Neural cell (in vitro differentiated cells): ENCODE results near the gene BLOC1S4. TPM values are rescaled to one million over a fixed set of nuclear protein-coding genes. Genes with fewer than 3 reads are reported as not detected.

Experiments
- H2AFZ ChIP-seq: fragments of 200-600, 300-800 bp; sonication (generic), shearing (Covaris generic); 2 replicates; pipeline ENCODE4 v1.6.0; 2014; ENCODE audit warnings: low read depth, mild to moderate bottlenecking, antibody characterized with exemption, low read length, moderate library complexity
- H3F3A ChIP-seq: fragments of 200-600 bp; shearing (Covaris generic); 2 replicates; pipeline ENCODE4 v1.6.1; 2016; ENCODE audit warnings: mild to moderate bottlenecking, moderate library complexity, mixed read lengths, antibody characterized with exemption, low read length; ENCODE audit not compliant: insufficient read depth, poor library complexity, severe bottlenecking
- H3K27ac ChIP-seq: fragments of 200-600, 300-800 bp; sonication (generic), shearing (Covaris generic); 2 replicates; pipeline ENCODE4 v1.5.1; 2014; ENCODE audit warnings: mild to moderate bottlenecking, low read length, moderate library complexity
- H3K27me3 ChIP-seq: fragments of 300-800, 200-600 bp; sonication (generic), shearing (Covaris generic); 2 replicates; pipeline ENCODE4 v1.6.0; 2014; ENCODE audit warnings: mild to moderate bottlenecking, low read depth, low read length, moderate library complexity; ENCODE audit not compliant: insufficient read depth
- H3K36me3 ChIP-seq: fragments of 300-800, 200-600 bp; sonication (generic), shearing (Covaris generic); 2 replicates; pipeline ENCODE4 v1.5.1; 2014; ENCODE audit warnings: mild to moderate bottlenecking, antibody characterized with exemption, low read length, moderate library complexity; ENCODE audit not compliant: insufficient read depth
- H3K4me2 ChIP-seq: fragments of 300-800, 200-600 bp; sonication (generic), shearing (Covaris generic); 2 replicates; pipeline ENCODE4 v1.6.0; 2014; ENCODE audit warnings: mild to moderate bottlenecking, low read length
- H3K4me3 ChIP-seq: fragments of 300-800, 200-600 bp; sonication (generic), shearing (Covaris generic); 2 replicates; pipeline ENCODE4 v1.5.1; 2014; ENCODE audit warnings: mild to moderate bottlenecking, low read length, moderate library complexity
- H3K79me2 ChIP-seq: fragments of 200-600 bp; shearing (Covaris generic); replicated peaks from 2 replicates; pipeline ENCODE4 v1.6.0; 2014; ENCODE audit warnings: mild to moderate bottlenecking, low read length, moderate library complexity; ENCODE audit not compliant: insufficient read depth
- H3K9ac ChIP-seq: fragments of 300-800, 200-600 bp; sonication (generic), shearing (Covaris generic); 2 replicates; pipeline ENCODE4 v1.6.1; 2016; ENCODE audit warnings: mild to moderate bottlenecking, low read length, mixed read lengths
- H3K9me2 ChIP-seq: fragments of 200-600 bp; shearing (Covaris generic); 2 replicates; pipeline ENCODE4 v1.6.1; 2016; ENCODE audit warnings: mild to moderate bottlenecking, low read length, mixed read lengths; ENCODE audit not compliant: insufficient read depth
- H3K9me3 ChIP-seq: fragments of 200-600, 300-800 bp; sonication (generic), shearing (Covaris generic); 2 replicates; pipeline ENCODE4 v1.6.1; 2016; ENCODE audit warnings: mild to moderate bottlenecking, mixed run types, low read length, moderate library complexity, mixed read lengths
- H4K20me1 ChIP-seq: fragments of 200-600 bp; shearing (Covaris generic); 2 replicates; pipeline ENCODE4 v1.6.1; 2016; ENCODE audit warnings: mild to moderate bottlenecking, mixed run types; ENCODE audit not compliant: insufficient read depth
- EP300 ChIP-seq: fragments of 450-650 bp; conservative IDR thresholded peaks from 2 replicates; pipeline ENCODE4 v1.6.1; 2014; ENCODE audit warnings: antibody characterized with exemption, mild to moderate bottlenecking, moderate library complexity; ENCODE audit not compliant: poor library complexity, severe bottlenecking
- EZH2 ChIP-seq: fragments of 200-600, 300-800 bp; shearing (Covaris generic), sonication (generic); IDR thresholded peaks from 2 replicates; pipeline ENCODE4 v1.6.1; 2014; ENCODE audit warnings: antibody characterized with exemption, low read length, borderline replicate concordance, mild to moderate bottlenecking; ENCODE audit not compliant: insufficient read depth, poor library complexity, severe bottlenecking
- MXI1 ChIP-seq: fragments of 450-650 bp; conservative IDR thresholded peaks from 2 replicates; pipeline ENCODE4 v1.6.1; 2014; ENCODE audit warnings: antibody characterized with exemption, mild to moderate bottlenecking; ENCODE audit not compliant: poor library complexity, severe bottlenecking
- POLR2AphosphoS5 ChIP-seq: IDR thresholded peaks from 2 replicates; pipeline ENCODE4 v1.6.1; 2012
- RAD21 ChIP-seq: fragments of 450-650 bp; conservative IDR thresholded peaks from 2 replicates; pipeline ENCODE4 v1.6.1; 2014; ENCODE audit warnings: antibody characterized with exemption, mild to moderate bottlenecking, moderate library complexity
- SMC3 ChIP-seq: fragments of 450-650 bp; conservative IDR thresholded peaks from 2 replicates; pipeline ENCODE4 v1.6.1; 2014; ENCODE audit warnings: antibody characterized with exemption, mild to moderate bottlenecking, moderate library complexity; ENCODE audit not compliant: poor library complexity
- TAF1 ChIP-seq: IDR thresholded peaks from 2 replicates; pipeline ENCODE4 v1.6.1; 2012; ENCODE audit warnings: low read depth
- polyA plus RNA-seq: library from polyadenylated mRNA; depleted of rRNA; stranded (reverse); fragments of >200 nt; gene quantifications from 2 replicates; pipeline ENCODE4 v1.2.3, GENCODE V29; 2014
- TF ChIP-seq, protein P1 (sequence below): fragments of 450-650 bp; IDR thresholded peaks from 2 replicates; pipeline ENCODE4 v1.5.1; 2014; ENCODE audit warnings: antibody characterized with exemption, mild to moderate bottlenecking, moderate library complexity; ENCODE audit not compliant: poor library complexity, severe bottlenecking
- TF ChIP-seq, protein P2 (sequence below): IDR thresholded peaks from 2 replicates; pipeline ENCODE4 v1.6.1; 2012; ENCODE audit warnings: borderline replicate concordance

The BLOC1S4 gene
- polyA plus RNA-seq, 1 donor from 2014 or later = 21.2 TPM

- peak overlapping the region; percentile 92 for H3K4me2 ChIP-seq
- peak overlapping the region; percentile 59 for H3K9ac ChIP-seq
- H2AFZ ChIP-seq = no peak overlapping the region
- H3K36me3 ChIP-seq = no peaks in the 10 kb centered on the region
- H4K20me1 ChIP-seq = no peaks in the 10 kb centered on the region
- TF ChIP-seq RAD21 (peak; percentile 67), SMC3 (peak; percentile 65), EZH2 (no peak), POLR2AphosphoS5 (no peak), MXI1 (no peak), TAF1 (no peak)
- TF ChIP-seq, protein P1, sequence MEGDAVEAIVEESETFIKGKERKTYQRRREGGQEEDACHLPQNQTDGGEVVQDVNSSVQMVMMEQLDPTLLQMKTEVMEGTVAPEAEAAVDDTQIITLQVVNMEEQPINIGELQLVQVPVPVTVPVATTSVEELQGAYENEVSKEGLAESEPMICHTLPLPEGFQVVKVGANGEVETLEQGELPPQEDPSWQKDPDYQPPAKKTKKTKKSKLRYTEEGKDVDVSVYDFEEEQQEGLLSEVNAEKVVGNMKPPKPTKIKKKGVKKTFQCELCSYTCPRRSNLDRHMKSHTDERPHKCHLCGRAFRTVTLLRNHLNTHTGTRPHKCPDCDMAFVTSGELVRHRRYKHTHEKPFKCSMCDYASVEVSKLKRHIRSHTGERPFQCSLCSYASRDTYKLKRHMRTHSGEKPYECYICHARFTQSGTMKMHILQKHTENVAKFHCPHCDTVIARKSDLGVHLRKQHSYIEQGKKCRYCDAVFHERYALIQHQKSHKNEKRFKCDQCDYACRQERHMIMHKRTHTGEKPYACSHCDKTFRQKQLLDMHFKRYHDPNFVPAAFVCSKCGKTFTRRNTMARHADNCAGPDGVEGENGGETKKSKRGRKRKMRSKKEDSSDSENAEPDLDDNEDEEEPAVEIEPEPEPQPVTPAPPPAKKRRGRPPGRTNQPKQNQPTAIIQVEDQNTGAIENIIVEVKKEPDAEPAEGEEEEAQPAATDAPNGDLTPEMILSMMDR = peak; percentile 74
- TF ChIP-seq, protein P2, sequence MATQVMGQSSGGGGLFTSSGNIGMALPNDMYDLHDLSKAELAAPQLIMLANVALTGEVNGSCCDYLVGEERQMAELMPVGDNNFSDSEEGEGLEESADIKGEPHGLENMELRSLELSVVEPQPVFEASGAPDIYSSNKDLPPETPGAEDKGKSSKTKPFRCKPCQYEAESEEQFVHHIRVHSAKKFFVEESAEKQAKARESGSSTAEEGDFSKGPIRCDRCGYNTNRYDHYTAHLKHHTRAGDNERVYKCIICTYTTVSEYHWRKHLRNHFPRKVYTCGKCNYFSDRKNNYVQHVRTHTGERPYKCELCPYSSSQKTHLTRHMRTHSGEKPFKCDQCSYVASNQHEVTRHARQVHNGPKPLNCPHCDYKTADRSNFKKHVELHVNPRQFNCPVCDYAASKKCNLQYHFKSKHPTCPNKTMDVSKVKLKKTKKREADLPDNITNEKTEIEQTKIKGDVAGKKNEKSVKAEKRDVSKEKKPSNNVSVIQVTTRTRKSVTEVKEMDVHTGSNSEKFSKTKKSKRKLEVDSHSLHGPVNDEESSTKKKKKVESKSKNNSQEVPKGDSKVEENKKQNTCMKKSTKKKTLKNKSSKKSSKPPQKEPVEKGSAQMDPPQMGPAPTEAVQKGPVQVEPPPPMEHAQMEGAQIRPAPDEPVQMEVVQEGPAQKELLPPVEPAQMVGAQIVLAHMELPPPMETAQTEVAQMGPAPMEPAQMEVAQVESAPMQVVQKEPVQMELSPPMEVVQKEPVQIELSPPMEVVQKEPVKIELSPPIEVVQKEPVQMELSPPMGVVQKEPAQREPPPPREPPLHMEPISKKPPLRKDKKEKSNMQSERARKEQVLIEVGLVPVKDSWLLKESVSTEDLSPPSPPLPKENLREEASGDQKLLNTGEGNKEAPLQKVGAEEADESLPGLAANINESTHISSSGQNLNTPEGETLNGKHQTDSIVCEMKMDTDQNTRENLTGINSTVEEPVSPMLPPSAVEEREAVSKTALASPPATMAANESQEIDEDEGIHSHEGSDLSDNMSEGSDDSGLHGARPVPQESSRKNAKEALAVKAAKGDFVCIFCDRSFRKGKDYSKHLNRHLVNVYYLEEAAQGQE = no peak
- H3K4me3 ChIP-seq = peak overlapping the region; percentile 91
- no peaks in the 10 kb centered on the region for H3K27me3 ChIP-seq
- peaks cover 8% of the 10 kb centered on the region for H3K79me2 ChIP-seq
- peak overlapping the region; percentile 45 for H3K27ac ChIP-seq
- no peaks in the 10 kb centered on the region for H3K9me2 ChIP-seq
- no peaks in the 10 kb centered on the region for H3K9me3 ChIP-seq
- no peaks in the 10 kb centered on the region for H3F3A ChIP-seq
These were observed 41.3 kb upstream of the BLOC1S4 start for GRCh38 chr4:6674500-6675149.

- Histone ChIP-seq H3K36me3 (no peaks in the 10 kb centered on the region), H2AFZ (no peak overlapping the region), H3K27ac (no peak overlapping the region), H3K4me3 (peak overlapping the region; percentile 91), H3K9me3 (no peaks in the 10 kb centered on the region), H3K9me2 (no peaks in the 10 kb centered on the region), H4K20me1 (no peaks in the 10 kb centered on the region), H3F3A (no peaks in the 10 kb centered on the region), H3K79me2 (peaks cover 8% of the 10 kb centered on the region), H3K27me3 (no peaks in the 10 kb centered on the region), H3K9ac (no peak overlapping the region), H3K4me2 (no peak overlapping the region)
- TF ChIP-seq, protein P2 = no peak
- no peak for TF ChIP-seq POLR2AphosphoS5
- TF ChIP-seq EZH2 = no peak
- TF ChIP-seq, protein P1 = no peak
- no peak for TF ChIP-seq EP300
- TF ChIP-seq MXI1 = no peak
- no peak for TF ChIP-seq RAD21
- TF ChIP-seq SMC3 = no peak
- TF ChIP-seq TAF1 = no peak
These were observed 39.0 kb upstream of the BLOC1S4 start for GRCh38 chr4:6676722-6677558.
